GM12878 (cell line): ENCODE measurements around the gene OVOL1. TPM values are rescaled to one million over a fixed set of nuclear protein-coding genes. Genes with fewer than 3 reads are reported as not detected.

Experiments
- BRCA1 ChIP-seq: IDR thresholded peaks from 2 replicates; pipeline ENCODE4 v1.6.1; 2011; ENCODE audit warnings: low read depth, low read length, improper control_type of control experiment
- CBX3 ChIP-seq: fragments of 200-600 bp; sonication (generic); IDR thresholded peaks from 2 replicates; pipeline ENCODE4 v1.6.1; 2016; ENCODE audit warnings: low read depth, borderline replicate concordance
- CEBPB ChIP-seq, 2 experiments: fragments of 150-350 bp in 1 of 2; IDR thresholded peaks; 2 replicates each; pipeline ENCODE4 v1.6.1; 2012 to 2014; ENCODE audit warnings: low read depth in 2 of 2, low read length in 2 of 2, borderline replicate concordance in 1 of 2, inconsistent platforms in 1 of 2
- CREB1 ChIP-seq: IDR thresholded peaks from 2 replicates; pipeline ENCODE4 v1.6.1; 2012; ENCODE audit warnings: low read depth, mild to moderate bottlenecking, inconsistent platforms
- CUX1 ChIP-seq: IDR thresholded peaks from 2 replicates; pipeline ENCODE4 v1.6.1; 2012; ENCODE audit warnings: improper control_type of control experiment, low read depth, low read length; ENCODE audit not compliant: insufficient replicate concordance
- E4F1 ChIP-seq: fragments of 450-650 bp; IDR thresholded peaks from 2 replicates; pipeline ENCODE4 v1.6.1; 2018; ENCODE audit warnings: borderline replicate concordance, mild to moderate bottlenecking; ENCODE audit not compliant: partially characterized antibody
- HCFC1 ChIP-seq: fragments of 150-350 bp; IDR thresholded peaks from 2 replicates; pipeline ENCODE4 v1.6.1; 2014; ENCODE audit warnings: low read length
- IKZF1 ChIP-seq: fragments of 450-650 bp; conservative IDR thresholded peaks from 2 replicates; pipeline ENCODE4 v1.6.1; 2017; ENCODE audit warnings: antibody characterized with exemption, mild to moderate bottlenecking
- MYB ChIP-seq: fragments of 150-350 bp; IDR thresholded peaks from 2 replicates; pipeline ENCODE4 v1.6.1; 2014; ENCODE audit warnings: mild to moderate bottlenecking, low read depth, low read length, borderline replicate concordance
- NFXL1 ChIP-seq: fragments of 450-650 bp; IDR thresholded peaks from 2 replicates; pipeline ENCODE4 v1.6.1; 2017; ENCODE audit warnings: antibody characterized with exemption, mild to moderate bottlenecking, borderline replicate concordance
- NFYA ChIP-seq: IDR thresholded peaks from 2 replicates; pipeline ENCODE4 v1.6.1; 2011; ENCODE audit warnings: low read depth, mild to moderate bottlenecking, low read length, improper control_type of control experiment, borderline replicate concordance
- PKNOX1 ChIP-seq: fragments of 450-650 bp; IDR thresholded peaks from 2 replicates; pipeline ENCODE4 v1.6.1; 2016; ENCODE audit warnings: mild to moderate bottlenecking
- POU2F2 ChIP-seq: IDR thresholded peaks from 3 replicates; pipeline ENCODE4 v1.6.1; 2011; ENCODE audit warnings: low read depth, mild to moderate bottlenecking, low read length, borderline replicate concordance
- RAD21 ChIP-seq: IDR thresholded peaks from 2 replicates; pipeline ENCODE4 v1.6.1; 2011; ENCODE audit warnings: mild to moderate bottlenecking, low read depth, low read length, moderate library complexity; ENCODE audit not compliant: insufficient read depth
- STAT3 ChIP-seq: IDR thresholded peaks from 2 replicates; pipeline ENCODE4 v1.6.1; 2011; ENCODE audit warnings: low read depth, low read length, improper control_type of control experiment
- USF2 ChIP-seq: IDR thresholded peaks from 2 replicates; pipeline ENCODE4 v1.6.1; 2011; ENCODE audit warnings: low read depth, low read length, improper control_type of control experiment, borderline replicate concordance
- ZBTB33 ChIP-seq: fragments of 450-650 bp; IDR thresholded peaks from 2 replicates; pipeline ENCODE4 v1.6.1; 2017; ENCODE audit warnings: mild to moderate bottlenecking
- ZSCAN29 ChIP-seq: fragments of 450-650 bp; IDR thresholded peaks from 2 replicates; pipeline ENCODE4 v1.6.1; 2017; ENCODE audit warnings: mild to moderate bottlenecking, moderate library complexity
- polyA plus RNA-seq, 11 experiments: library from polyadenylated mRNA; depleted of rRNA in 4 of 11; unstranded in 6 of 11; stranded (reverse) in 5 of 11; fragments of >200 nt; fragmentation: Nextera tagmentation in 4 of 11; fragmentation: Illumina TruSeq in 1 of 11; extraction: Ambion mirVana in 4 of 11; extraction: Trizol in 1 of 11; gene quantifications; 1 replicate in 1 of 11; 2 replicates in 10 of 11; pipeline versions ENCODE4 v1.2.1 to v1.2.3, GENCODE V29; 2011 to 2016; ENCODE audit warnings: inconsistent platforms in 2 of 11, missing spikeins in 2 of 11, low read depth in 1 of 11
- total RNA-seq, 4 experiments: library from RNA; depleted of rRNA in 3 of 4; stranded (reverse); fragments of >200 nt in 3 of 4; fragmentation: Illumina TruSeq in 1 of 4; extraction: Trizol in 1 of 4; gene quantifications; 2 replicates each; pipeline versions ENCODE4 v1.2.1 to v1.2.3, GENCODE V29; 2013 to 2021

OVOL1 gene
- total and polyA plus RNA-seq, 10 of the 15 experiments (the other 5 are each of a cell fraction or from before 2014, with no cell fraction given), result 0.04 to 0.96 (median 0.09) TPM; not detected in 7

- TF ChIP-seq USF2 (no peak), ZSCAN29 (no peak), CUX1 (no peak), CBX3 (no peak), E4F1 (no peak), MYB (no peak), STAT3 (no peak), HCFC1 (0 out of 2 replicates have a peak, but pooled peaks have one; percentile 17), NFYA (no peak), BRCA1 (no peak), PKNOX1 (peak; percentile 96), IKZF1 (peak; percentile 94), CREB1 (no peak), POU2F2 (peak; percentile 84; the same call in 2 of the 3 replicates), NFXL1 (no peak), ZBTB33 (no peak), CEBPB (IDR thresholded peaks at IDR 0.05; ENCODE audit: borderline replicate concordance in 1 of 2, low read depth in 2 of 2, low read length in 2 of 2) (no peak), RAD21 (no peak)
Observed at GRCh38 chr11:65791719-65792213, 4.9 kb downstream of the OVOL1 start (continued).
